IPS DF 4.7 (cell line): ENCODE results near the gene INPP1.
"Not testable (repeated sequence)": the region's sequence is repeated elsewhere in the genome, so short reads cannot be mapped to it uniquely, and the experiment has no call there.

Experiments used
- DNase-seq: peaks from one replicate; pipeline ENCODE4 v3.0.0-alpha.2; 2013; ENCODE audit warnings: low spot score; ENCODE audit errors: extremely low read depth

INPP1 gene, protein sequence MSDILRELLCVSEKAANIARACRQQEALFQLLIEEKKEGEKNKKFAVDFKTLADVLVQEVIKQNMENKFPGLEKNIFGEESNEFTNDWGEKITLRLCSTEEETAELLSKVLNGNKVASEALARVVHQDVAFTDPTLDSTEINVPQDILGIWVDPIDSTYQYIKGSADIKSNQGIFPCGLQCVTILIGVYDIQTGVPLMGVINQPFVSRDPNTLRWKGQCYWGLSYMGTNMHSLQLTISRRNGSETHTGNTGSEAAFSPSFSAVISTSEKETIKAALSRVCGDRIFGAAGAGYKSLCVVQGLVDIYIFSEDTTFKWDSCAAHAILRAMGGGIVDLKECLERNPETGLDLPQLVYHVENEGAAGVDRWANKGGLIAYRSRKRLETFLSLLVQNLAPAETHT

DNA sequence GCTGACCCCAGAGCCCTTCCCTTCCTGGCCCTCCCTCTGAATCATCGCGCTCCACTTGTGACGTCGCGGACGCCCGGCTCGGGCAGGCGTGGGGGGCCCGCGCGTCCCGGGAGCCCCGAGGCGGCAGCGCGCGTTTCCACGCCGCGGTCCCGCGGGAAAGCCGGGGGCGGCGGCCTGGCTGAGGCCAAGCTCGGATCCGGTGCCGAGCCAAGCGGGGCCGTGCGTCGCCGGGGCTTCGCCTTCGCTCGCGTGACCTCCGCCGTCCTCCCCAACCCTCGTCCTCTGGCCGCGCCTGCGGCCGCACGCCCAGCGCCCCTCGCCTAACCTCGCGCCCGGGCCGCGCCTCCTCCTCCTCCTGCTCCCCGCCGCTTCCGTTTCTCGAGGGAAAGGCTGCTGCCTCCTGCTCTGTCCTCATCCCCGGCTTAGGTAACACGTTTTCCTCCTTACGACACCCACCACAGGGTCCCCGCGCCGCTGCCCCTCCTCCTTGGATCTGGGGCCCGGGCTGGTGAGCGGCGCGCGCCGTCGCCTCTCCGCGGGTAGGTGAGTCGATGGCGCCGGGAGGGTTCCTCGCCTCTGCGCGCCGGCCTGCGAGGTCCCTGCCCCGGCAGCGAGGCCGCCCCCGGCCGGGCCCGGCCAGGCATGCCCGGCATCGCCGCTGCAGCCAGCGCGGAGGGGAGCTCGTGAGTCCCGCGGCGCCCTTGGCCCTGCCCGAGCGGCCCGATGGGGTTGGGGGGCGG is at the start of gene INPP1:
Gene INPP1 (plus strand): TSS at position 54 of the 740 bp plus-strand sequence. CDS start 16,514 bp downstream, outside the sequence.
- DNase-seq = no peak

DNA sequence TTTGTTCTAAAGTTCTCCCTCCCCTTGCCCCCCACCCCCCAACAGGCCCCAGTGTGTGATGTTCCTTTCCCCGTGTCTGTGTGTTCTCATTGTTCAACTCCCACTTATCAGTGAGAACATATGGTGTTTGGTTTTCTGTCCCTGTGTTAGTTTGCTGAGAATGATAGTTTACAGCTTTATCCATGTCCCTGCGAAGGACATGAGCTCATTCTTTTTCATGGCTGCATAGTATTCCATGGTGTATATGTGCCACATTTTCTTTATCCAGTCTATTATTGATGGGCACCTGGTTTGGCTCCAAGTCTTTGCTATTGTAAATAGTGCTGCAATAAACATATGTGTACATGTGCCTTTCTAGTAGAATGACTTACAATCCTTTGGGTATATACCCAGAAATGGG is 45.5 kb upstream of the INPP1 start:
- DNase-seq = not testable (repeated sequence)

DNA sequence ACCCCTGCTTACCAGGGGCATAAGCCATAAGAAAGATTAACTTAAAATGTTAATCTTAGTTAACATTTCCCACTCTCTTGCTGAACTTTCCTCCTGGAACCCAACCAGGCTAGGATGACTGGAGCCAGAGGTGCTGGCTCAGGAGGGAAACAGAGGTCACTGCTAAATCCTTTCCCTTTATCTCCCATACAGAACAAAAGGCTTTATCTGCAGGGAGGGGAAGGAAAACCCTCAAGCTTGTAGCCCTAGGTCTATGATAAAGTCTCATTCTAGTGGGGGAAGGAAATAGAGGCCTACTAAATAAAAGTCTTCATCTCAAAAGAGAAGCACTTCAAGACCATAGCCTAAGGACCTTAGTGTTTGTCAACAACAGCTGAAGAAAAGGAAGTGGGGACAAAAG is 42.4 kb upstream of the INPP1 start:
- DNase-seq = no peak

DNA sequence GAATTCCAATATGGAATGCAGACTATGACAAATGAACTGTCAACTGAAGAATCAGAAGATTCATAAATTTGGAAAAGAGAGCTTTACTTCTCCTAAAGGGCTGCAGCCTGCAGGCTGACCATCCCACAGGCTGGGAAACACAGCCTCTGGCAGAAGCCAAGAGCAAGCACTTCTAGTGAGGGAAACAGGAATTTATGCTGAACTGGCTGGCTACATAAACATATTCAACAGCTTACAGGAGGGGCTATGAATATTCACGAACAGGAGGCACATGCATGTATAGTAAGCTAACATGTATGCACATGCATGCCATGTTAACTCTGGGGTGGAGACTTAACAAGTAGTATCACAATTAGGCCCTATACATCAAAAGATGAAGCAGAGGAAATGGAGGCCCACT is 41.3 kb upstream of the INPP1 start:
- no peak for DNase-seq

DNA sequence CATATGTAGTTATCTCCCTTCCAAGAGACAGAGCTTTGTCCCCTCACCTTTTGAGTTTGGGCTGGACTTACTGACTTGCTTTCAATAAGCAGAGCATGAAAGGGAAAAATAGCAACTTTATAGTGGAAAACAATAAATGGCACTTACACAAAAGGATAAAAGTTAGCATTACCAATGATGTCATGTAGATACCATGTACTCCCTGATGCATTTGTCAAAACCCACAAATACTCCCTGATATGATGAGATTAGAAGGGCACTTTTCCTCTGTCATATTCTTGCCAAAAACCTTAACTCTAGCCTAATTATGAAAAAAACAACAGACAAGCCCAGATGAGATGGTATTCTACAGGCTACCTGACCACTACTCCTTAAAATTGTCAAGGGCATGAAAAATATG is 39.7 kb upstream of the INPP1 start:
- no peak for DNase-seq

DNA sequence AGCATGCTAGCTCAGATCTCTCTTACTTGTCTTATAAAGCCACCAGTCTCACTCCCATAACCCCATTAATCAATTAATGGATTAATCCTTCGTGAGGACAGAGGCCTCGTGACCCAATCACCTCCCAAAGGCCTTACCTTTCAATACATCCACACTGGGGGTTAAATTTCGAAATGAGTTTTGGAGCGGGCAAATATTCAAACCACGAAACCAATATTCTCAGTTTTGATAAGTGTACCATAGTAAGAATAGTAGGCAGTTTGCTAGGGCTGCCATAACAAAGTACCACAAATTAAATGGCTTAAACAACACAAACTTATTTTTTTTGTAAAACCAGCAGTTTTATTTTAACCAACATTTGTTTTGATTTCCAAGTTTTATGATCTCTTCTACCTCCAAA is 39.0 kb upstream of the INPP1 start:
- DNase-seq = no peak

DNA sequence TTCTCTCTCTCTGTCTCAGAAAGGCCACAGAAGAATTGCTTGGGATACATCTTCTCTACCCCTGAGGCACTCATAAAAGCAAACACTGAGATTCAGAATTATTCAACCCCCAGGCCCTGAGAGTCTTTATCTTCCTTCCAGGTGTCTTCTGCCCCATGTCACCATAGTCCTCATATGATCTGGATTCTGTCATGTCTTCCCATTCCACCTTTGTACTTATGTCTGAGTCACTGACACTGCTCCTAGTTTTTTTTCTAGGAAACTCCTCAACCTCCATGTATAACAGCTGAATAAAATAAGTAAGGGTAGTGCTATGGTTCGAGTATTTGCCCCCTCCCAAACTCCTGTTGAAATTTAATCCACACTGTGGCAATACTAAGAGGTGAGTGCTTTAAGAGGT is 35.4 kb upstream of the INPP1 start:
- no peak for DNase-seq

DNA sequence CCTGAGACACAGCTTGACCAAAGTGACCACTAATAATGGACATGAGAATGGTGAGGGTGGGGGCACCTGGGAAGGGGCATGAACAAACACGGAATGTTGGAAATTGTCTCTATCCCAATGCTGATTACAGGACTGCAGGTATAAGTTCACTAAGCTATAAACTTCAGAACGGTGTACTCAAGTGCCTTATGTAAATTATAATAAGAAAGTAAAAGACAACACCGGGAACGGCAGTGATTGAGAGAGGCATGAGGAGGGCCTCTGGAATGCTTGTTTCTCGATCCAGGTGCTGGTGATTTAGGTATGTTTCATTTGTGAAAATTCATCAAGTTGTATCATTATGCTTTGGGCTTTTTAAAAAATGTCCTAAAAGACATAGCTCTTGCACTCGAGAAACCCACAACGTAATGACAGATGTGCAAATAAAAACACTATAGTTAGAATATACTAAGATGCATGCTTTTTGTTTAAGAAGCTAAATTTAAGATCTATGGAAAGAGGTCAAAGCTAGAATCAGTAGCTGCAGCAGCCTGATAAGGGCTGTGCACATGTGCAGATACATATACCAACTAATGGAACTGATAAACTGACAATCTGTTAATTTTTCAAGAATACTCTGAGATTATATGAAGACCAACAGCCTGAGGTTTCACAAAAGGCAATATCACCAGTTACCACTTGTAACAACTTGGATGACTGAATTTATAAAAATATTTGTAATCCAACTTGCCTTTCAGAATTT is 31.3 kb upstream of the INPP1 start:
- no peak for DNase-seq

DNA sequence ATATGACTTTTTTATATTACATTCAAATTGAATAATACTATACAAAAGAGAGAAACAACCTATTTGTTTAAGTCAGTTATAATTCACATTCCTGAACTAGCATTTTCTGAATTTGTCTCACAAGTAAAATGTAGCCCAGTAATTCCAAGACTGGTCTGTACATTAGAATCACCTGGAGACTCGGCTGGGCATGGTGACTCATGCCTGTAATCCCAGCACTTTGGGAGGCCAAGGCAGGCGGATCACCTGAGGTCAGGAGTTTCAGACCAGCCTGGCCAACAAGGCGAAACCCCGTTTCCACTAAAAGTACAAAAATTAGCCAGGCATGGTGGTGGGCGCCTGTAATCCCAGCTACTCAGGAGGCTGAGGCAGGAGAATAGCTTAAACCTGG is 30.8 kb upstream of the INPP1 start:
- DNase-seq = not testable (repeated sequence)

DNA sequence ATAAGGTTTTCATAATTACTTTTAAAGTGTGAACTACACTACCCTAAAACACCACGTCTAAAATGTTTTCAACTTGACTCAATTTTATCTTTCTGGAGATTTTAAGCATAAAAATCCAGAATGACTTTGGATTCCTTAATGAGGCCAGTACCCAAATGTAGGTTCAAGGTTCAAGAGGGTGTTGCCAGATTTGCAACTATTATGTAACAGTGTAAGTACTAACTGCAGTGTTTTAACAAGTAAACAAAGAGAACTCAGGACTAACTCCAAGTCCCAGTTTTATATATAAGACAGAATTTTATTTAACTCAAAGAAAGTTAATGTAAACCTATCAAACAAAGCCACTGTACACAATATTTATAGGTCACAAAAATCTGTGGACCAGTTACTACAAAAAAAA is 29.5 kb upstream of the INPP1 start:
- DNase-seq = no peak

DNA sequence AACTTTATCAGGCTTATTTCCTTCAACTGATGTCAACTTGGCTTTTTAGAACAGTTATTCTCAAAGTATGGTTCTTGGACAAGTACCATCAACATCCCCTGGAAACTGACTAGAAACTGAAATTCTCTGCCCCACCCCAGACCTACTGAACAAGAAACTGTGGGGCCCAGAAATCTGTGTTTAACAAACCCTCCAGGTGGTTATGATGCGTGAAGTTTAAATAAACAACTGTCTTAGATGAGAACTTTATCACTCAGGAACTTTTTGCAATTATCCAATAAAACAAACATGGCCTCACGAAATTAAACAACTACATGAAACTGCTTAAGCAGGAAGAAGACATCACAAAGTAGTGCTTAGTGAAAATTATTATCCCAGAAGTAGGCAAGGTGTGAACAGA is 28.1 kb upstream of the INPP1 start:
- no peak for DNase-seq

DNA sequence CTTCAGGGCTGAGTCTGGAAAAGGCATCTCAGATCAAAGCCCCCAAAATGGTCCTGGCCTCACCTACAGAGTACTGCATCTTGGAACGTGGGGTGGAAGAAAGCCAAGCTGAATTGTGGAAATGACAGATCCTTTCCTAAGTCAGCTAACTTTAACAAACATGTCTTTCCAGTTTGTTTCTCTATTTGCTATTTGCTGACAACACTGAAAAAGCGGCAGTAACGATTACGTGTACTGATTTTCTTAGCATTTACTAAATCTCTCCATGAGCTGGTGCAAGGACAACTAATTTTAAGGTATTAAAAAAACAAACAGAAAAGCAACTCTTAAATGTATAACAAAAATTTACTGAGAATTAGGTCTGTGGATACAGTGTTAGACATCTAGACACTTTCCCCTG is 24.9 kb upstream of the INPP1 start:
- DNase-seq = no peak

DNA sequence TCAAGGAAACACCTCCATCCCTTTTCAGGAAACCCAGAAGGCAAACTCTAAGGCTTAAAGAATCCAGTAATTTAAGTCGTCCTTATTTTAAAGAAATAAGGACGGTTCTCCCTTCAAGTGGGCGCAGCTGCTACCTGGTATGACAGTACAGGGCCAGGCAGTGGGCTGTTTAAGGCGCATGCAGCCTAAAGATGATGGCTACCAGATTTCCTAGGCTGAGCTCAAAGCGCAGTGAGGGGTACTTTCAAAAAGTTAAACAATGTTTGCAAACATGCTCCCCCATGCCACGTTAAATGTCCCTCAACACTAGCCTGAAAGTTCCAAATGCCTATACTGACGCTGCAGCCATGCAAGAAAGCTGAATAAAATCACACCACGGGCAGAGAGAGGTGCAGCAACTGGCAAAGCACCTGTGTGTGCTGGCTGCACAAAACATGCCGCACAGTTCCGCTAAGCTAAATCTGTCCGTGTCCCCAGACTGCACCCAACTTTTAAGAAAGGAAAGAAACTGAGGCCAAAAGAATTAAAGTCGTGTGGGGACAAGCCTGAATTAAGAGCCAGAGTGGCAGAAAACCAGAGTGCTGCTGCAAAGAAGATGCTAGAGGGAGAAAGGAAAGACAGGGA is 24.3 kb upstream of the INPP1 start:
- DNase-seq = no peak

DNA sequence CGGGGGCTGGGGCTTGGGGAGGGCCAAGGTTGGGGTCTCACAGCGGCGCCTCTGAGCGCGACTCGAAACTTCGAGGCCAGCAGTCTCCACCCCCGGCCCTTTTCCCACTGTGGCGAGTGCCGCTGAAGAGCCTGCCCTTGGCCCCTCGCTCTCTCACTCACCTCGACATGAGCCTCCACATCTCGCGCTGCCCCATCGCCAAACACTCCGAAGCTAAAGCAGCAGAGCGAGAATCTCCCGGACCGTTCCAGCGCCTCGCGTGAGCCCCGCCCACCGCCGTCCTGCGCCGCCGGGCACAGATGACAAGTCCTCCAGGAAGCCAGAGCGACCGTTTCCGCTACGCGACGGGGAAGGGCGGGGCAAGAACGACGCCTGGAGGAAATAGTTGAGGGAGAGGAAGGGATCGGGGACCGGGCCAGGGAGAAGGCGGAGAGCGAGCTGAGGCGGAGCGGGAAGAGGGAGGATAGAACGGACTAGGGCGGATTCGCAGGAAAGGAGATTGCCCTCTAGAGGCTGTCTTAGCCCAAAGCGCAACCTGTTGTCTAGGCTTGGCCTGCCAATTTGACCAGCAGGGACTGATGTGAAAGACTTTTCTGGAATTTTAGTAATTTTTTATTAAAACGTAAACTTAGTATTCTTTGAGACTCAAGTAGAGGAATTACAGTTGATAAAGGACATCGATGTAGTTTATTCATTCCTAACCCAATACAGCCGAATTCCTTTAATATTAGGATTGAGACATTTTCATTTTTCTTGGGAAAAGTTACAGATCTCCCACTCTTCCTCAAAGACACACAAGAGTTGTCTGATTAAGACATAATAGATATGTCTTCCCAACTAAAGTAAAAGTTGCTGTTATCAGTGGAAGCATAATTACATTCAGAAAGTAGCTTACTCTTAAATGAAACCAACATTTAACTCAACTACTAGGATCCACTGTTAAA is 23.6 kb upstream of the INPP1 start, which contains the start of gene HIBCH:
Gene HIBCH (minus strand): TSS at position 272 of the 944 bp plus-strand sequence. CDS start 76 bp downstream, at position 196.
- peak; percentile 86 for DNase-seq

DNA sequence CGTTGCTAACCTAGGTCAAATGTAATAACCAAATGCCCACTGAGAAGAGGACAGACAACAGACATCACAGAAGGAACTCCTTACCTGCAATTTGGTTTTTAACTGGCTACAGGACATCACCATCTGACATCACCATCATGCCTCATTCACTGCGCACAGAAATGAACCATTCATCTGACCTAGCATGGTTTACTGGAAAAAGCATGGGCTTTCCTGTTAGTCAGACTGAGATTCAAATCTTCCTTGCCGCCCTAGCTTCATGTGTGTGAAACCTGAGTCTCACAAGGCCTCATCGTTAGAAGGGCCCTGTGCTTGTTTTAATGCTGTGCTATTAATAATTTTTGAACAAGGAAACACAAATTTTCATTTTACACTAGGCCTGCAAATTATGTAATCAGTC is 22.7 kb upstream of the INPP1 start:
- DNase-seq = no peak

DNA sequence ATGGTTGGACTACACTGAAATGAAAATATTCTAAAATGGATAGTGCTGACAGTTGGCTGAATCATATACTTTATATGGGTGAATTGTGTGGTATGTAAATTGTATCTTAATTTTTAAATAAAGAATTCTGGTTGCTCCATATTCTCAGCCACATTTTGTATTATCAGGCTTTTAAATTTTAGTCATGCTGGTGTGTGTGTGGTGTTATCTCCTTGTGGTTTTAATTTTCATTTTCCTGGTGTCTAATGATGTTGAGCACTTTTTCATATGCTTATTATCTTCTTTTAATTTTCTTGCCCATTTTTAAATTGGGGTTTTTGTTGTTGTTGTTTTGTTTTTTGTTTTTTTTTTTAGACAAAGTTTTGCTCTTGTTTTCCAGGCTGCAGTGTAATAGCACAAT is 20.0 kb upstream of the INPP1 start:
- DNase-seq = no peak

DNA sequence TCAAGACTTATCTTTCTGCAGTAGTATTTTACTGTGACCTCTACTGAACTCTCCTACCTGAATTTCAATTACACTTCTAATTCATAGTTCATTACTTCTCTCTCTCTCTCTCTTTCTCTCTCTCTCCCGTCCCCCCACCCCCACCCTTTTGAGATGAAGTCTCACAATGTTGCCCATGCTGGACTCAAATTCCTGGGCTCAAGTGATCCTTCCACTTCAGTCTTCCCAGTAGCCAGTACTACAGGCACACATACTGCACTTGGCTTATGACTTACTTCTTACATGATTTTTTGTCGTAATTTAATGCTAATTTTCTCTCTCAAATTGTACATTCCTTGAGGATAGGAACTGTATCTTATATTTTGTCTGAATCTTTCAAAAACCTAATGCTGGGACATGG is 17.8 kb upstream of the INPP1 start:
- no peak for DNase-seq

DNA sequence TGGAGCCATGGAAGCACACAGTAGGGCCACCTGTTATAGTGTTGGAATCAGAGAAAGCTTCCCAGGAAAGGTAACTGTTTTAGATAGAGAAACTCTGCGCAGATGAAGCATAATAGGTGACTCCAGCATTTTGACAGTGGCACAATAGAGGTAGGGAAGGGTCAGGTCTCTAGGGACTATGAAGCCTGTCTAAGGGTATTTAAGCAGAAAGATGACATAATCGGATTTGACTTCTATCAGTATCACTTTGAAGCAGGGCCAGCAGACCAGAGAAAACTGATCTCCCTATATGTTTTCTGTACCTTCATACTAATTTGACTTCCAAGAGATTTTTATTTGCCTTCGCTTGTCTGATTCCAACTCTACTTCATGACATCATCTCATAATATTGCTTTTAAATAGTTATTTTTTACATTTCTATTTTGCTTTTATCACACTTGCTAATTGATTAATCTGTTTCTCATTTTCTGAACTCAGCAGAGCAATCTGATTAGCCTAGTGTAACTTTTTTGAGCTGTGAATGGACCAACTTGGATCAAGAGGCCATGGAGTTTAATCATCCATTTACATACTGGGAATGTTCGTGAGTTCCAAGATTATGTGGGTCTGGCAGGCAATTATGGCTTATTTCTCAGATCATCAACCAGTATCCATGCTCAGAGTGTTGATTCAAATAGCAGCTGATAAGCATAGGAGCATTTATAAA is 15.4 kb upstream of the INPP1 start:
- no peak for DNase-seq

DNA sequence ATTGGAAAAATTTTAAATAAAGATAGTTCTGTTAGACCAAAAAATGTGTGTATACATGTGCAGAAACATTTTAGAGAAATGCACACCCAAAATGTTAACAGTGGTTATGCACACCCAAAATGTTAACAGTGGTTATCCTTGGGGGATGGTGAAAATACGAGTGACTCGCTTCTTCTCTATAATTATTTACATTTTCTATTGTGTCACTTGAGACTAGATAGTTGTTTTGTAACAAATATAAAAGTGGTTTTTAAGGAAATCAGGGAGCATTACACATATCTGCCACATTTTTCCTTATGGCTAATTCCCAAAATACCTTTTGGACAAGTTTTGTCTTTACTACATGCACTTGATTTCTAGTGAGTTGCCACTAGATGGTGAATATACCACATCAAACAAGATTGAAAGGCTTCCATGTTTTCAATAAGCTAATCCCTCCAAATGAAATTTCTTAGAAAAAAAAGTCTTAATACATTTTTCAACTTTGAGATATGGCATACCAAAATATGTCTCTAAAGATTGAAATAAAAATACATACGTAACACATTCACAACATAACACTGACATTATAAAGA is 14.7 kb upstream of the INPP1 start:
- DNase-seq = no peak
